SK-N-MC (cell line): ENCODE results near the gene C1QTNF6.

ENCODE experiments used
- DNase-seq: peaks from one replicate; pipeline ENCODE4 v3.0.0-alpha.2; 2011; ENCODE audit warnings: low read depth, low spot score
- H3K27ac ChIP-seq: fragments of 200-600 bp; sonication (generic); 2 replicates; pipeline ENCODE4 v1.5.1; 2016; ENCODE audit warnings: mixed run types
- H3K36me3 ChIP-seq: fragments of 200-600 bp; sonication (generic); 2 replicates; pipeline ENCODE4 v1.6.1; 2017; ENCODE audit warnings: antibody characterized with exemption, low read length, mixed read lengths; ENCODE audit not compliant: insufficient read depth
- H3K4me3 ChIP-seq: fragments of 200-600 bp; sonication (generic); 2 replicates; pipeline ENCODE4 v1.5.1; 2016
- H3K9ac ChIP-seq: fragments of 200-600 bp; sonication (generic); 2 replicates; pipeline ENCODE4 v1.8.0; 2017; ENCODE audit warnings: mixed run types, mixed read lengths; ENCODE audit not compliant: insufficient read length
- H3K9me3 ChIP-seq: fragments of 200-600 bp; sonication (generic); 2 replicates; pipeline ENCODE4 v1.6.1; 2017; ENCODE audit warnings: low read depth, mild to moderate bottlenecking, antibody characterized with exemption, low read length, moderate library complexity, mixed read lengths
- EZH2 ChIP-seq: fragments of 200-600 bp; sonication (generic); IDR thresholded peaks from one replicate; pipeline ENCODE4 v1.6.1; 2017; ENCODE audit warnings: antibody characterized with exemption
- FOXP2 ChIP-seq: optimal IDR thresholded peaks from 2 replicates; pipeline ENCODE3; 2011; ENCODE audit warnings: mild to moderate bottlenecking, moderate library complexity; ENCODE audit not compliant: insufficient read depth; ENCODE audit errors: extremely low read length, control extremely low read depth
- POLR2AphosphoS5 ChIP-seq: IDR thresholded peaks from 2 replicates; pipeline ENCODE4 v1.6.1; 2012; ENCODE audit warnings: mild to moderate bottlenecking, low read depth, low read length, borderline replicate concordance

The C1QTNF6 gene

DNA sequence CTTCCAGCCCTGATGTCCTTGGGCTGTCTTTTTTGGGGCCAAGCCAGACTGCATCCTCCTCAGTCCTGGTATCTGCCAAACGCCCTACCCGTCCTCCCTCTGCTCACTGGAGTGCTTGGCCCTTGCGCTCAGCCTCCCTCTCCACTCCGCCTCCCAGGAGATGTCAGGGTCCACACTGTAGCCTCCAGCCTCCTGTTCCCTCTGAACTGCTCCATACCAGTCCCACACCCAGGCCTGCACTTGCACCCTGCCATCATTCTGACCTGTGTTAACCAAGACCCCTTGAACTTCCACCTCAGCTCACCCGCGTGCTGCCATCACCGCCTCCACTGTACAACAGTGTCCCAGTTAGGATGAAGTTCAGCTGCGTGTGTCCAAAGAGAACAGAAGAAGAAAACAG is 32.1 kb downstream of the C1QTNF6 start:
- Histone ChIP-seq H3K4me3 (no peak overlapping the region), H3K36me3 (no peaks in the 10 kb centered on the region), H3K9ac (no peak overlapping the region), H3K9me3 (no peaks in the 10 kb centered on the region), H3K27ac (no peak overlapping the region)
- DNase-seq = no peak
- TF ChIP-seq FOXP2 = no peak

GRCh38 chr22:37154925-37155712 is 32.9 kb downstream of the C1QTNF6 start:
- no peaks in the 10 kb centered on the region for H3K9me3 ChIP-seq
- no peak overlapping the region for H3K9ac ChIP-seq
- H3K36me3 ChIP-seq = no peaks in the 10 kb centered on the region
- DNase-seq = no peak
- no peak overlapping the region for H3K4me3 ChIP-seq
- TF ChIP-seq POLR2AphosphoS5 (no peak), FOXP2 (no peak), EZH2 (no peak)
- no peak overlapping the region for H3K27ac ChIP-seq

- DNase-seq = no peak
- Histone ChIP-seq H3K9ac (no peak overlapping the region), H3K36me3 (no peaks in the 10 kb centered on the region), H3K9me3 (no peaks in the 10 kb centered on the region), H3K4me3 (no peak overlapping the region), H3K27ac (no peak overlapping the region)
- TF ChIP-seq FOXP2 = no peak
- TF ChIP-seq POLR2AphosphoS5 = no peak
- TF ChIP-seq EZH2 = no peak
Measured at GRCh38 chr22:37153901-37154300, 34.1 kb downstream of the C1QTNF6 start.

DNA sequence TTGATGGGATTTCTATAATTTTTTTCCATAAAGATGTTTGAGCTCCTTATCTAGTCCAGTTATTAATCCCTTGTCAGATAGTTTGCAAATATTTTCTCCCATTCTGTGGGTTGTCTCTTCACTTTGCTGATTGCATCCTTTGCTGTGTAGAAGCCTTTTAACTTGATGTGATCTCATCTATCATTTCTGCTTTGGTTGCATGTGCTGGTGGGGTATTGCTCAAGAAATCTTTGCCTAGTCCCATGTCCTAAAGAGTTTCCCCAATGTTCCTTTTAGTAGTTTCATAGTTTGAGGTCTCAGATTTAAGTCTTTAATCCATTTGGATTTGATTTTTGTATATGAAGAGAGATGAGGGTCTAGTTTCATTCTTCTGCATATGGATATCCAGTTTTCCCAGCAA is 36.6 kb downstream of the C1QTNF6 start:
- Histone ChIP-seq H3K9me3 (no peaks in the 10 kb centered on the region), H3K4me3 (no peak overlapping the region), H3K36me3 (no peaks in the 10 kb centered on the region), H3K27ac (no peak overlapping the region), H3K9ac (no peak overlapping the region)
- TF ChIP-seq EZH2 (no peak), POLR2AphosphoS5 (no peak), FOXP2 (no peak)
- no peak for DNase-seq

DNA sequence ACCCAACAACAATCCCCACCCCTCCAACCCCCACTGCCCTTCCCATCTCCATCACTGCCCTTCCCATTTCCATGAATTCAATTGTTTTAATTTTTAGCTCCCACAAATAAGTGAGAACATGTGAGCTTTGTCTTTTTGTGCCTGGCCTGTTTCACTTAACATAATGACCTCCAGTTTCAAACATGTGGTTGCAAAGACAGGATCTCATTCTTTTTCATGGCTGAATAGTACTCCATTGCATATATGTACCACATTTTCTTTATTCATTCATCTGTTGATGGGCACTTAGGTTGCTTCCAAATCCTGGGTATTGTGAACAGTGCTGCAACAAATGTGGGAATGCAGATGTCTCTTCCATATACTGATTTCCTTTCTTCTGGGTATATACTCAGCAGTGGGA is 37.3 kb downstream of the C1QTNF6 start:
- Histone ChIP-seq H3K9me3 (no peaks in the 10 kb centered on the region), H3K4me3 (no peak overlapping the region), H3K9ac (no peak overlapping the region), H3K36me3 (no peaks in the 10 kb centered on the region), H3K27ac (no peak overlapping the region)
- TF ChIP-seq FOXP2 (no peak), POLR2AphosphoS5 (no peak), EZH2 (no peak)
- DNase-seq = no peak

- no peak for DNase-seq
- H3K9me3 ChIP-seq = no peaks in the 10 kb centered on the region
- TF ChIP-seq EZH2 = no peak
- TF ChIP-seq FOXP2 = no peak
- no peak for TF ChIP-seq POLR2AphosphoS5
- H3K4me3 ChIP-seq = no peak overlapping the region
- H3K9ac ChIP-seq = no peak overlapping the region
- H3K36me3 ChIP-seq = no peaks in the 10 kb centered on the region
- H3K27ac ChIP-seq = no peak overlapping the region
Measured at GRCh38 chr22:37148742-37149665, 39.0 kb downstream of the C1QTNF6 start.

GRCh38 chr22:37148031-37148651 is 39.9 kb downstream of the C1QTNF6 start:
- H3K9ac ChIP-seq = no peak overlapping the region
- H3K9me3 ChIP-seq = no peaks in the 10 kb centered on the region
- H3K27ac ChIP-seq = no peak overlapping the region
- TF ChIP-seq EZH2 (no peak), POLR2AphosphoS5 (no peak), FOXP2 (no peak)
- H3K36me3 ChIP-seq = no peaks in the 10 kb centered on the region
- H3K4me3 ChIP-seq = no peak overlapping the region
- no peak for DNase-seq

- Histone ChIP-seq H3K9me3 (no peaks in the 10 kb centered on the region), H3K9ac (no peak overlapping the region), H3K27ac (no peak overlapping the region), H3K4me3 (no peak overlapping the region), H3K36me3 (no peaks in the 10 kb centered on the region)
- no peak for DNase-seq
- no peak for TF ChIP-seq FOXP2
- TF ChIP-seq EZH2 = no peak
- TF ChIP-seq POLR2AphosphoS5 = no peak
Measured at GRCh38 chr22:37147186-37147990, 40.7 kb downstream of the C1QTNF6 start.
